A673 (cell line): Measurements from ENCODE around the gene TMCC1. TPM values are rescaled to one million over a fixed set of nuclear protein-coding genes. Genes with fewer than 3 reads are reported as not detected.

Source experiments
- BruUV-seq: library from RNA; stranded (reverse); fragments of 400-500 nt; replicated peaks from 2 replicates; lab custom pipeline; 2021; lab: Mats Ljungman, UMichigan
- CTCF ChIA-PET: fragments of 300-600 bp; sonication (Branson Sonifier 250); formaldehyde crosslinking; loops from one replicate; lab custom pipeline; 2022; ENCODE audit warnings: antibody characterized with exemption; lab: Charles Lee
- POLR2A ChIA-PET: fragments of 300-600 bp; sonication (Branson Sonifier 250); formaldehyde crosslinking; loops from one replicate; lab custom pipeline; 2022; ENCODE audit warnings: antibody characterized with exemption; ENCODE audit not compliant: low non-redundant PET; lab: Charles Lee
- DNase-seq: peaks from one replicate; pipeline ENCODE4 v3.0.0-alpha.2; 2015; ENCODE audit warnings: low spot score
- H3K27ac ChIP-seq: fragments of 200-600 bp; sonication (generic); 2 replicates; pipeline ENCODE4 v1.5.1; 2016; ENCODE audit warnings: mixed run types, low read depth, mild to moderate bottlenecking, mixed read lengths, antibody characterized with exemption, low read length; ENCODE audit not compliant: poor library complexity, severe bottlenecking
- H3K27me3 ChIP-seq: fragments of 200-600 bp; sonication (generic); replicated peaks from 2 replicates; pipeline ENCODE4 v1.6.1; 2017; ENCODE audit warnings: mixed run types, low read depth, mild to moderate bottlenecking, mixed read lengths, antibody characterized with exemption, low read length; ENCODE audit not compliant: insufficient read depth, poor library complexity
- H3K36me3 ChIP-seq: fragments of 200-600 bp; sonication (generic); 2 replicates; pipeline ENCODE4 v1.6.1; 2016; ENCODE audit warnings: mixed run types, mild to moderate bottlenecking, mixed read lengths, antibody characterized with exemption, low read length; ENCODE audit not compliant: insufficient read depth, poor library complexity, severe bottlenecking
- H3K4me1 ChIP-seq: fragments of 200-600 bp; sonication (generic); 2 replicates; pipeline ENCODE4 v1.6.1; 2017; ENCODE audit warnings: mixed run types, mild to moderate bottlenecking, mixed read lengths, antibody characterized with exemption, low read length; ENCODE audit not compliant: insufficient read depth, poor library complexity, severe bottlenecking
- H3K4me3 ChIP-seq: fragments of 200-600 bp; sonication (generic); 2 replicates; pipeline ENCODE4 v1.5.1; 2016; ENCODE audit warnings: low read depth, mixed run types, mild to moderate bottlenecking, mixed read lengths, low read length; ENCODE audit not compliant: poor library complexity, severe bottlenecking
- H3K9me3 ChIP-seq: fragments of 200-600 bp; sonication (generic); 2 replicates; pipeline ENCODE4 v1.6.1; 2016; ENCODE audit warnings: mixed run types, low read depth, mild to moderate bottlenecking, mixed read lengths, antibody characterized with exemption, low read length; ENCODE audit not compliant: poor library complexity, severe bottlenecking
- CTCF ChIP-seq: fragments of 300-800, 200-600 bp; sonication (generic); conservative IDR thresholded peaks from 2 replicates; pipeline ENCODE4 v1.5.1; 2017; ENCODE audit warnings: low read depth, mild to moderate bottlenecking, antibody characterized with exemption, low read length, moderate library complexity, mixed read lengths
- EZH2 ChIP-seq: fragments of 200-600 bp; sonication (generic); IDR thresholded peaks from 2 replicates; pipeline ENCODE4 v1.6.1; 2017; ENCODE audit warnings: borderline replicate concordance, low read depth, mild to moderate bottlenecking, mixed read lengths, antibody characterized with exemption, low read length; ENCODE audit not compliant: poor library complexity, severe bottlenecking
- intact Hi-C: fragments of 100-400 bp; cut with micrococcal nuclease; formaldehyde crosslinking; loops from one replicate; pipeline ENCODE4 v1.10.0; 2022; ENCODE audit not compliant: unreplicated experiment
- total RNA-seq: library from RNA; stranded (reverse); gene quantifications from 2 replicates; pipeline ENCODE4 v1.2.3, GENCODE V29; 2021

TMCC1 gene
- total RNA-seq, 1 experiment from 2014 or later, result 29.4 TPM

GRCh38 chr3:129855170-129855831 lies 38.2 kb downstream of the TMCC1 start:
- Histone ChIP-seq H3K9me3 (peaks cover 6% of the 10 kb centered on the region), H3K27ac (peak overlapping the region; percentile 56), H3K4me3 (no peak overlapping the region), H3K4me1 (peaks cover 13% of the 10 kb centered on the region), H3K36me3 (peaks cover 20% of the 10 kb centered on the region), H3K27me3 (no peaks in the 10 kb centered on the region)
- CTCF ChIA-PET, result no interaction called here
- DNase-seq, result no peak
- POLR2A ChIA-PET, result no interaction called here
- intact Hi-C loops, result no loop called here
- TF ChIP-seq EZH2 (no peak), CTCF (no peak)
- BruUV-seq, result TSS peak; percentile 44

- no peak for DNase-seq
- ChIA-PET CTCF (no interaction called here), POLR2A (no interaction called here)
- Histone ChIP-seq H3K27ac (no peak overlapping the region), H3K27me3 (no peaks in the 10 kb centered on the region), H3K36me3 (peaks cover 20% of the 10 kb centered on the region), H3K9me3 (peaks cover 9% of the 10 kb centered on the region), H3K4me1 (peaks cover 13% of the 10 kb centered on the region), H3K4me3 (no peak overlapping the region)
- TF ChIP-seq CTCF, result no peak
- no peak for TF ChIP-seq EZH2
- intact Hi-C loops, result no loop called here
- no TSS peak for BruUV-seq
Observed at GRCh38 chr3:129854460-129854859, 39.1 kb downstream of the TMCC1 start.

- no peak for DNase-seq
- H3K36me3 ChIP-seq, result peaks cover under 1% of the 10 kb centered on the region
- no peak overlapping the region for H3K4me3 ChIP-seq
- H3K27ac ChIP-seq, result no peak overlapping the region
- intact Hi-C loops, result no loop called here
- no peaks in the 10 kb centered on the region for H3K4me1 ChIP-seq
- H3K27me3 ChIP-seq, result no peaks in the 10 kb centered on the region
- POLR2A ChIA-PET, result no interaction called here
- no peak for TF ChIP-seq CTCF
- TF ChIP-seq EZH2, result no peak
- no TSS peak for BruUV-seq
- H3K9me3 ChIP-seq, result peaks cover 21% of the 10 kb centered on the region
- CTCF ChIA-PET, result no interaction called here
Observed at GRCh38 chr3:129845956-129846355, 47.6 kb downstream of the TMCC1 start.
